ENCODE data around the gene CCT2. TPM values are rescaled to one million over a fixed set of nuclear protein-coding genes. Genes with fewer than 3 reads are reported as not detected.

Gene CCT2
- total RNA-seq, result 141 TPM

- peak; percentile 96 for DNase-seq
Observed at GRCh38 chr12:69585189-69586062, at the start of gene CCT2. Gene CCT2, plus strand, starts transcription at chr12:69585459. Its CDS starts 63 bp downstream, at chr12:69585522.

DNA sequence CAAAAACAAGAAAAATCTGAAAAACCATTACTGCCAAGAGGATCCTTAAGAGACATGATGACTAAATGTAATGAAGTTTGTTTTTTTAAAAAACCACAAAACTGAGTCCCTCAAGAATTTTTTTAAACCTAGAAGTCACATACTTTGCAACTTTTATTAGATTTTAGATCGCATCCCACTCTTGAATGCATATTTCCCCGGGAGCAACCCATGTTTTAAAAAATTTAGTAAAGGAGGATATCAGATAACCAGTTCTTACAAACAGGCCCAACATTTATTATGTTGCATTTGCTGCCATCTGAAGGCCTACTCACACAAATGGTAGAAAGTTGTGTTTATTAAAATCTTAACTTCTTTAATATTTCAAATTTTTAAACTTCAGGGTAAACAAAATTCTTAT is 44.3 kb upstream of the CCT2 start:
- DNase-seq, result no peak

DNA sequence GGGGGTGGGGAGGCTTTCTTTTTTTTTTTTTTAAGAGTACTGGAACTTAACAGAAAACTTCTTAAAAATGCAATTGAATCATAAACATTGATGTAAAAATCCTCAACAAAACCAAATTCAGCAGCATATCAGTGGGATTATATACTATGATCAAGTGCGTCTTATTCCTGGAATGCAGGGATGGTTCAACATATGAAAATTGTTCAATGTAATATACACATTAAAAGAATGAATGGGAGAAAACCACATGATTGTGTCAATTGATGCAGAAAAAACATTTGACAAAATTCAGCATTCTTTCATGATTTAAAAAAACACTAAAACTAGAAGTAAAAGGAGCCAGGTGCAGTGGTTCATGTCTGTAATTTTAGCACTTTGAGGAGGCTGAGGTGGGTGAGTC is 41.2 kb upstream of the CCT2 start:
- DNase-seq, result no peak

DNA sequence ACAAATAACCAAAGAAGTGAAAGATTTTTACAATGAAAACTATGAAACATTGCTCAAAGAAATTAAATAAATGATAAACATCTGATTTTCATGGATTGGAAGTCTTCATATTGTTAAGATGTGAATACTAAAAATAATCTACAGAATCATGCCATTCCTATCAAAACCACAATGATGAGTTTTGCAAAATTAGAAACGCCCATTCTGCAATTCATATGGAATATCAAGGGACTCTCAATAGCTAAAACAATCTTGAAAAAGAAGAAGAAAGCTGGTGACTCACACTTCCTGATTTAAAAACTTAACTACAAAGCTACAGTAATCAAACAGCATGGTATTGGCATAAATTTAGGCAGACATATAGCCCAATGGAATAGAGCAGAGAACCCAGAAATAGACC is 40.2 kb upstream of the CCT2 start:
- no peak for DNase-seq

DNA sequence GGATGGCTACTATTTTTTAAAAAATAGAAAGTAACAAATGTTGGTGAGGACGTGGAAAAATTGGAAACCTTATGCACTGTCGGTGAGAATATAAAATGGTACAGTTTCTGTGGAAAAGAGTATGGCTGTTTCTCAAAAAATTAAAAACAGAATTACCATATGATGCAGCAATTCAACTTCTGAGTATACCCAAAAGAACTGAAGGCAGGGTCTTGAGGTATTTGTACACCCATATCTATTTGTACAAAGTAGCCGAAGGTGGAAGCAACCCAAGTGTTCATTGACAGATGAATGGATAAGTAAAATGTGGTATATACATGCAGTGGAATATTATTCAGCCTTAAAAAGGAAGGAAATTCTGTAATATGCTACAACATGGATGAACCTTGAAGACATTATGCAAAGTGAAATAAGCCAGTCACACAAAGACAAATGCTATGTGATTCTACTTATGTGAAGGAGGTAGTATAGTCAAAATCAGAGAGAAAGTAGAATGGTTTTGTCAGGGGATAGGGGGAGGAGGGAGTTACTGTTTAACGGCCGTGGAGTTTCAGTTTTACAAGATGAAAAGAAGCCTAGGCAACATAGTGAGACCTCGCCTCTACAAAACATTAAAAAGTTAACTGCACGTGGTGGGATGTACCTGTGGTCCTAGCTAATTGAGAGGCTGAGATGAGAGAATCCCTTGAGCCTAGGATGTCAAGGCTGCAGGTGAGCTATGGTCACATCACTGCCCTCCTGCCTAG is 38.4 kb upstream of the CCT2 start:
- DNase-seq, result no peak

DNA sequence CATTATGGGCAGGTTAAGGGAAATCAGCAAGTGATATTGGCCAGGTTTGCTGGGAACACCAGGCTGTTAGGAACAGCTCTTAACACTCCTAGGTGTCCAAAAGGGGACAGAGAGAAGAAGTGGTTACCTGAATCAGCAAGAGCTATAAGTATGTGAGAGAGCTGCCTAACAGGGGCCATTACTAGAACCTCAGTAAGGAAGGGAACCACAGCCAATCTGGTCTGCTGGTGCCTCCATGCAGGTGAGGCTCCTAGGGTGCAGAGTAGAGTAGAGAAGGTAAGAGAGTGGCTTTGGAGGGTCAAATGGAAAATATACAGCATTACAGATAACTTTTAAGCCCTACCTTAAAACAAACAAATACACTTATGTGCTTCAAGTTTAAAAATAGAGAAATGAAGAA is 36.6 kb upstream of the CCT2 start:
- DNase-seq, result no peak

DNA sequence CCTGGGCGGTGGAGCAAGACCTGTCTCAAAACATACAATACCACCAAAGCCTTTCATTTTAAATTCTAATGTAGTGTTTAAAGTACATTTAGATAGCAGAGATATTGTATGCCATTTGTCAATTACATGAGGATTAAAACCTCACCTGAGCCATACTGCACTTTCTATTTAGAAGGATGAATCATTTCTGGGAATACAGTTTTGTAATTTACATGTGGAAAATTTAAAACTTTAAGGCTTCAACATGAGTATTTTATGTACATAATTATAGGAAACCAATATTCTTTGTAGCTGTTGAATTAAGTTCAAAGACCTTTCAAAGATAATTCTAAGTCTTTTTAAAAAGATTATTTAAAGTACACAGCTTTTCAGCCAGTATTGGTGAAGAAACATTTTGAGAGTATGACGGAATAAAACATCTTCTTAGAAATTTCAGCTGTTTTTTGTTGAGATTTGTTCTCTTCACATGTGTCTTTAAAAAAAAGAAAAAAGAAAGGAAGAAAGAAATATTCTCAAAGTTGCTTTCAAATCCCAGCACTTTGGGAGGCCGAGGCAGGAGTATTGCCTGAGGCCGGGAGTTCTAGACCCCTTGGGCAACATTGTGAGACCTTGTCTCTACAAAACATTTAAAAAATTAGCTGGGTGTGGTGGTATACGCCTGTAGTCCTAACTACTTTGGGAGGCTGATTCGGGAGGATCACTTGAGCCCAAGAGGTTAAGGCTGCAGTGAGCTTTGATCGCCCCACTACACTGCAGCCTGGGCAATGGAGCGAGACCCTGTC is 34.5 kb upstream of the CCT2 start:
- DNase-seq, result no peak

GRCh38 chr12:69553628-69554248 is 31.5 kb upstream of the CCT2 start:
- peak; percentile 2 for DNase-seq

GRCh38 chr12:69555461-69555860 is 29.8 kb upstream of the CCT2 start:
- peak; percentile 32 for DNase-seq

DNA sequence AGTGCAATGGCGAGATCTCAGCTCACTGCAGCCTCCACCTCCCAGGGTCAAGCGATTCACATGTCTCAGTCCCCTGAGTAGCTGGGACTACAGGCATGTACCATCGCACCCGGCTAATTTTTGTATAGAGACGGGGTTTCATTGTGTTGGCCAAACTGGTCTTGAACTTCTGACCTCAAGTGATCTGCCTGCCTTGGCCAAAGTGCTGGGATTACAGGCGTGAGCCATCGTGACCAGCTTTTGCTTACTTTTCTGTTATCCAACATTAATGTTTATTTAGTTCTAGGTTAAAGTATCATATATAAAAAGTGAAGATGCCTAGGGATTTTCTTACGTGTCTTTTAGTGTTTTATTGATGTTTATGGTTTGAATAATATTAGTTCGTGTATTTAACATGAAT is 28.9 kb upstream of the CCT2 start:
- no peak for DNase-seq

DNA sequence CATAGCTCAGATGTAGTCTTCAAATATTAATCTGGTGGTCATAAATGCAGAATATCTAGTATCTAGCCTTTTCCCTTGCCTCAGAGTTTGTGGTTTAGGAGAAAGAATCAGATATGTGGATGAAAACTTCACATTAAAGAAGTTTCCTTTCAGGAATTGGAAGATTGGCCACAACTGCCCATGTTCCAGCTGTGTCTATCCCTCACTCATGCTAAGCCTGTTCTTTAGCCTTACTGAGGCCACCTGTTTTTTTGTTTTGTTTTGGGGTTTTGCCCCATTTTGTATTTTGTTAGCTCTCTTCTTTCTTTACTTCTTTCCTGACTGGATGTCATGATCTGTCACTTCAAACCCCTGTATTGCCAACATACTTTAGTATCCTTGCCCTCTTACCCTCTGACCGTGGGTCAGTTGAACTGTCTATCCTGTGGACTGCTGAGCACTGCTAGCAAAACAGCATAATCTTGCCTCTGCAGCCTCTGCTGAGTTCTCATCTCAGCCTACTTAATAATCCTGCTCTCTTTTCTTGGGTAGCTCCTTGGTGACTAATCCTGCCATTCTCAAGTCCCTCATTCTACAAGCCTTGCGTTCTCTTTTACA is 22.0 kb upstream of the CCT2 start:
- DNase-seq, result no peak

GRCh38 chr12:69566603-69567002 is 18.7 kb upstream of the CCT2 start:
- no peak for DNase-seq

GRCh38 chr12:69569236-69569635 is 16.0 kb upstream of the CCT2 start:
- no peak for DNase-seq

DNA sequence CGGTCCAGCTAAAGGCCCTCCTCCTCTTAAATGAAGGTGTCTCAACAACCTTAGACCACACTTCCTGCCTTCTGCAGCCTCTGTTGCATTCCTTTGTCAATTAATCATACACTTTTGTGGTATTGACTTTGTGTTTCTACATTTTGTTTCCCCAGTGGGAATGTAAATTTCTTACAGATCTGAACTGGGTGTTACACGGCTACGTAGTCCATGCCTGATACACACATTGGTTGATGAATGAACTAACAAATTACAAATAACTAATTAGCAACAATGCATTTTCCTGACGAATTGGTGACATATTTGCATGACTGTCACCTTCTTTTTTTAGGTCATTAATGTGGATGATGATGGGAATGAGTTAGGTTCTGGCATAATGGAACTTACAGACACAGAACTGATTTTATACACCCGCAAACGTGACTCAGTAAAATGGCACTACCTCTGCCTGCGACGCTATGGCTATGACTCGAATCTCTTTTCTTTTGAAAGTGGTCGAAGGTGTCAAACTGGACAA is 15.2 kb upstream of the CCT2 start:
- no peak for DNase-seq

DNA sequence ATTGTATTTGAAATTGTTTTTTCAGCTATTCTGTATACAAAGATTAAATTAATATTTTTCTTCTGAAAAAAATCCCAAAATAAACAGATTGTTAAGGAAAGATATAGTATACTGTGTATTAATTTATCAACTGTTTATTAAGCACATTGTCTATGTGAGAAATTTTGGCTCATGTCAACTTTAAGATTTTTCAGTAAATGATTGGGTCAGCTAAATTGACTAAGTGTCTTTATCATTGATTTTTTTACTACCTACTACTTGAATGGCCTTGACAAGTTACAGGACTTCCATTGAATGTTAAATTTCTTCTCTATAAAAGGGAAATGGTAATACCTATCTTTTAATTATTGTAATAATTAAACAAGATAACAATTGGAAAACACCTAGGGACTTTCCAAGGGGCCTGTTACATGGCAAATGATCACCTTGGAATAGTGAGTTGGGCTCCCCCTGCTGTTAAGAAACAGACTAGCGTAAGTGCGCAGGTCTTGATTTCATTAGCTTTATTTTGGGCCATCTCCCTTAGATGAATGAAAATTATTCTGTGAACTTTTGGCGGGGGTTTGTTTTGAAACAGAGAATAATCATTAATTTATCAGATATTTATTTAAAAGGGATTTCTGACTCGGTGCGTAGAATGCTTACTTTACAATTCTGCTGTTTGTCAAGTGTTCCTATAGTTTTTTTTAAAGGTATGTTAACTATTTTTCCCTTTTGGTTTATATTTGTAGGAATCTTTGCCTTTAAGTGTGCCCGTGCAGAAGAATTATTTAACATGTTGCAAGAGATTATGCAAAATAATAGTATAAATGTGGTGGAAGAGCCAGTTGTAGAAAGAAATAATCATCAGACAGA is 14.5 kb upstream of the CCT2 start:
- DNase-seq, result peak; percentile 42

GRCh38 chr12:69575346-69575745 is 9.9 kb upstream of the CCT2 start:
- no peak for DNase-seq

GRCh38 chr12:69578283-69578682 is 7.0 kb upstream of the CCT2 start:
- no peak for DNase-seq

GRCh38 chr12:69579029-69579428 is 6.2 kb upstream of the CCT2 start:
- DNase-seq, result no peak

DNA sequence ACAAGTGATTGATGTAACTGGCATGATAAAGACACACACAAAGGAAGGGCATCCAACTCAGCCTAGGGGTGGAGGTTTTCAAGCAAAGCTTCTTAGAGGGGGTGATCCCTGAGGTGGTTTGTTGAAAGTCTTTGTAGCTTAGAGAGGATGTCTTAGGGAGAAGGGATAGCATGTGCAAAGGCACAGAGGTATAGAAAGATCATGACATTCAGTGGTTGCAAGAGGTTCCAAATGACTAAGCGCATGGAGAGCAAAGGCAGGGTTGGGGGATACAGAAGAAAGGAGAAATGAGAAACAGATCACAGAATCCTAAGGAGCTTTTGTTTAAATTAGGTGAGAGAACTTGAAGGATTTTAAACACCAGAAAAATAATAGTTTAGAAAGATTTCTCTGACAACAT is 5.2 kb upstream of the CCT2 start:
- DNase-seq, result no peak

GRCh38 chr12:69583203-69583602 is 2.1 kb upstream of the CCT2 start:
- no peak for DNase-seq

DNA sequence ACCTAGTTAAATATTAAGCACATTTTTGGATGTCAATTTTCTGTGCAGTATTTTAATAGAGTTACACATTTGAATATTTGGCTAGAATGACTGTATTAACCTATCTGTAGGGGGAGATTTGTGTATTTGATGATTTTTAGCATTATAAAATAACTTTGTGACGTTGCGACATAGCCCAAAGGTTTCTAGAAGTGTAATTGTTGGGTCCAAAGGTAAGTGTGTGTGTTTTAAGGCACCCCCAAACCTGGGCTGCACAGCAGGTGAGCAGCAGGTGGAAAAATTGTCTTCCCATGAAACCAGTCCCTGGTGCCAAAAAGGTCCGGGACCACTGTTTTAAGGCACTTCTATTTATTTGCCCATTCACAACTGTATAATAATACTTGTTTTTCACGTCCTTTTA is 3.3 kb downstream of the CCT2 start:
- no peak for DNase-seq
